Measurements from ENCODE around the gene LEMD2.

Gene LEMD2

DNA sequence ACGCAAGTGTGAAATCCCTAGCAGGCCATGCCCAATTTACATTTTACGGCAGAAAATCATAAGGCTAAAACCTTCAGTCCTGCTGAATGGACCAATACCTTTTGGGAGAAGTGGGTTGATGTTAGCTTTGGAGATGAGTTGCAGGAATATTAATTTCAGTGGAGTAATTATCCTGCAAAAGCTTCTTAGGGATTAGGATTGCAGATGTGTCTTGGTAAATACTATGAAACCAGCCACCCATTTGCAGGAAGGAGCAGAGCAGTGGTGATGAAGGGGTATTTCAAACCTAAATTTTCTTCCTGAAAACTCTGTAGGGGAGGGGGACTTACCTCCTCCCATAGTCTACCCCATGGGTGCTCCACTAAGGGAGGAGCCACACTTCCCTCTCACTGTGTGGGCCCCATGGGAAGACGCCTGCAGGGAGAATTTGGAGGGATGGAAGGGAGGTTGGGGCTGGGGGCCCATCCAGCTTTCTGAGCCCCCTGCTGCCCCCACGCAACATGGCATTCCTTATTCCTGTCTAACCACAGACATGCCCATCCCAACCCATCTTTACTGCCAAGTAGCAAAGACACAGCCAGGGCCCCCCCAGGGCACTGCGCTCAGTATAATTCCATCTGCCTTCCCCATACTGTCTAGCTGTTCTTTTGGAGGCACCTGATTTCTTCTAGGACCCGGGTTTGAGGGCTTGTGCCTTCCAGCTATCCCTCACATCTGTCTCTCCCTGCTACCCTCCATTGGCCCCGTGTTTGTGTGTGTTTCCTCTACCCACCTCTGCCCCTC is 62.8 kb downstream of the LEMD2 start:
- in situ Hi-C loops (cut with MboI; ENCODE audit: low sequenced_read_pairs, unreplicated experiment) = no loop called here
- TF ChIP-seq, protein P1, sequence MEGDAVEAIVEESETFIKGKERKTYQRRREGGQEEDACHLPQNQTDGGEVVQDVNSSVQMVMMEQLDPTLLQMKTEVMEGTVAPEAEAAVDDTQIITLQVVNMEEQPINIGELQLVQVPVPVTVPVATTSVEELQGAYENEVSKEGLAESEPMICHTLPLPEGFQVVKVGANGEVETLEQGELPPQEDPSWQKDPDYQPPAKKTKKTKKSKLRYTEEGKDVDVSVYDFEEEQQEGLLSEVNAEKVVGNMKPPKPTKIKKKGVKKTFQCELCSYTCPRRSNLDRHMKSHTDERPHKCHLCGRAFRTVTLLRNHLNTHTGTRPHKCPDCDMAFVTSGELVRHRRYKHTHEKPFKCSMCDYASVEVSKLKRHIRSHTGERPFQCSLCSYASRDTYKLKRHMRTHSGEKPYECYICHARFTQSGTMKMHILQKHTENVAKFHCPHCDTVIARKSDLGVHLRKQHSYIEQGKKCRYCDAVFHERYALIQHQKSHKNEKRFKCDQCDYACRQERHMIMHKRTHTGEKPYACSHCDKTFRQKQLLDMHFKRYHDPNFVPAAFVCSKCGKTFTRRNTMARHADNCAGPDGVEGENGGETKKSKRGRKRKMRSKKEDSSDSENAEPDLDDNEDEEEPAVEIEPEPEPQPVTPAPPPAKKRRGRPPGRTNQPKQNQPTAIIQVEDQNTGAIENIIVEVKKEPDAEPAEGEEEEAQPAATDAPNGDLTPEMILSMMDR (IDR thresholded peaks at IDR 0.05; ENCODE audit: borderline replicate concordance, control extremely low read depth, extremely low read depth, insufficient read depth, missing control alignments) = no peak

GRCh38 chr6:33725222-33725621 is 63.7 kb downstream of the LEMD2 start:
- in situ Hi-C loops (cut with MboI; ENCODE audit: low sequenced_read_pairs, unreplicated experiment) = no loop called here
- no peak for DNase-seq (ENCODE audit: low spot score)
- TF ChIP-seq, protein P1 (IDR thresholded peaks at IDR 0.05; ENCODE audit: borderline replicate concordance, control extremely low read depth, extremely low read depth, insufficient read depth, missing control alignments) = no peak

More for the DNA sequence above, 62.8 kb downstream of the LEMD2 start:
- no peak for DNase-seq (ENCODE audit: low spot score)

GRCh38 chr6:33724102-33725023 is 64.6 kb downstream of the LEMD2 start:
- in situ Hi-C loops (cut with MboI; ENCODE audit: low sequenced_read_pairs, unreplicated experiment) = no loop called here
- TF ChIP-seq, protein P1 (IDR thresholded peaks at IDR 0.05; ENCODE audit: borderline replicate concordance, control extremely low read depth, extremely low read depth, insufficient read depth, missing control alignments) = no peak
- no peak for DNase-seq (ENCODE audit: low spot score)

DNA sequence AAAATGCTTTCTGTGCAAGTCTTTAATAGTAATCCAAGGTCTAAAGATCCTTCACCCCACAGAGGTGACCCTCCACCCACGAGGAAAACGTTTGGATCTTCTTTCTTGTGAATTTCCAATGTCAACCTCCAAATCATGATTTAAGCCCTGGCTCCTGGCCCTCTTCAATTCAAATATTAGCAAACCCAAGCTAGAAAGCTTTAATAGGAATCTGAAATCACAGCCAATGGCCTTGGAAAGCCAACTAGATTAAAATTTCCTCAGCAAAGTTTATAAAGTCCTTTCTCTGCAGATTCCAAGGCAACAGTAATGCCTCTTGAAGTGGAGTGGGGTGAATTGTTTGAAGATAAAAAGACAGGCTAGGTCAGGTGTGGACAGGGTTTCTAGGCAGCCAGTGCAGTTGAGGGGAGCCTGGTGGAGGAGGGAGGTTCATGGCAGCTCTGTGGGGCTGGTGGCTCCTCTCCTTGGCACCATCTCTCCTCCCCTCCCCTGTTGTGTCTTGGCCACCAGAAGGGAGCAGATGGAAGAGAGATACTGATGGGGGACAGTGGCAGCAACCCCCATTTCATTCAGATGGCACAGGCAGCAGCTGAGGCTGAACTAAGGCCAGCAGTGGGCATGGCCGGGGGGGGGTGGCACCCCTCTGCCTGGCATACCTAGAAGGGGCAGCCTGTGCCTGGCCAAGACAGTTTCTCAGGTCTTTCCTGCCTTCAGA is 65.4 kb downstream of the LEMD2 start:
- in situ Hi-C loops (cut with MboI; ENCODE audit: low sequenced_read_pairs, unreplicated experiment) = no loop called here
- DNase-seq (ENCODE audit: low spot score) = no peak

DNA sequence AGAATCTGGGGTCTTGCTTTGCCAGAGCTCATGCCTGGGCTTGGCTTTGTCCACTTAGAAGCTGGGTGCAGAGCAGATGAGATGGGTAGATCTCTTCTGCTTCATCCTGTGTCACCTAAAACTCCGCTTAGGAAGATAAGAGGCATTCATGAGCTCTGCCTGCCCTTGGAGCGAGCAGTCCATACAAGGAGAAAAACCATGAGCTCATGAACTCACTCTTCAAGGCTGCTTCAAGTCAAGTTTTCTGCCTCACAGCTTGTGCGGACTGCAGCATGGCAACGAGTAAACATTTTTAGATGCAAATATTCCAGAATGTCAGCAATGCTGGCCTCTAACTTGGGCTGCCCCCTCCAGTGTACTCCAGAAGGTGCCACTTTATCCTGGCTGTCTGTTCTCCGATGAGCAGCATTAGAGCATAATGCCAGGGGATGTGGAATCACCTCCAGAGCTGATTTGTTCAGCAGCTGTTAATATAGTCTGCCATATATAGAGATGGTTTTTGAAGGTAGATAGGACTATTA is 66.8 kb downstream of the LEMD2 start:
- no peak for DNase-seq (ENCODE audit: low spot score)
- in situ Hi-C loops (cut with MboI; ENCODE audit: low sequenced_read_pairs, unreplicated experiment) = no loop called here
- TF ChIP-seq, protein P1 (IDR thresholded peaks at IDR 0.05; ENCODE audit: borderline replicate concordance, control extremely low read depth, extremely low read depth, insufficient read depth, missing control alignments) = no peak

More for the DNA sequence above, 65.4 kb downstream of the LEMD2 start:
- TF ChIP-seq, protein P1 (IDR thresholded peaks at IDR 0.05; ENCODE audit: borderline replicate concordance, control extremely low read depth, extremely low read depth, insufficient read depth, missing control alignments) = no peak

- in situ Hi-C loops (cut with MboI; ENCODE audit: low sequenced_read_pairs, unreplicated experiment) = no loop called here
- DNase-seq (ENCODE audit: low spot score) = no peak
- TF ChIP-seq, protein P1 (IDR thresholded peaks at IDR 0.05; ENCODE audit: borderline replicate concordance, control extremely low read depth, extremely low read depth, insufficient read depth, missing control alignments) = no peak
Measured at GRCh38 chr6:33721508-33721907, 67.4 kb downstream of the LEMD2 start.

Measured in GM13976 (cell line).